ENCODE results near the gene ABI3.

The ABI3 gene

DNA sequence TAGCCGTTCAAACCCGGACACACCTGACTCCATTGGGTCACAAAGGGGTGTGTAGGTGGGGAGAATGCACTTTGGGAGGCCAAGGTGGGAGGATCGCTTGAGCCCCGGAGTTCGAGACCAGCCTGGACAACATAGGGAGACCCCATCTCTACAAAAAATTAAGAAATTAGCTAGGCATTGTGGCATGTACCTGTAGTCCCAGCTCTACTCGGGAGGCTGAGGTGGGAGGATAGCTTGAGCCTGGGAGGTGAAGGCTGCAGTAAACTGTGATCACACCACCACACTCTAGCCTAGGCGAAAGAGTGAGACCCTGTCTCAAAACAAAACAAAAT lies 21.0 kb downstream of the ABI3 start:
- no peak overlapping the region for H3K27ac ChIP-seq (ENCODE audit: low read depth, low read length)
- H3K4me1 ChIP-seq (ENCODE audit: control insufficient read depth in 1 of 2, insufficient read depth in 2 of 2, low read length in 2 of 2): peaks cover 6 to 27% of the 10 kb centered on the region in 2 donors
- peak overlapping the region; percentile 82 to 92 for H3K4me3 ChIP-seq (ENCODE audit: low read depth in 1 of 2, low read length in 2 of 2)

DNA sequence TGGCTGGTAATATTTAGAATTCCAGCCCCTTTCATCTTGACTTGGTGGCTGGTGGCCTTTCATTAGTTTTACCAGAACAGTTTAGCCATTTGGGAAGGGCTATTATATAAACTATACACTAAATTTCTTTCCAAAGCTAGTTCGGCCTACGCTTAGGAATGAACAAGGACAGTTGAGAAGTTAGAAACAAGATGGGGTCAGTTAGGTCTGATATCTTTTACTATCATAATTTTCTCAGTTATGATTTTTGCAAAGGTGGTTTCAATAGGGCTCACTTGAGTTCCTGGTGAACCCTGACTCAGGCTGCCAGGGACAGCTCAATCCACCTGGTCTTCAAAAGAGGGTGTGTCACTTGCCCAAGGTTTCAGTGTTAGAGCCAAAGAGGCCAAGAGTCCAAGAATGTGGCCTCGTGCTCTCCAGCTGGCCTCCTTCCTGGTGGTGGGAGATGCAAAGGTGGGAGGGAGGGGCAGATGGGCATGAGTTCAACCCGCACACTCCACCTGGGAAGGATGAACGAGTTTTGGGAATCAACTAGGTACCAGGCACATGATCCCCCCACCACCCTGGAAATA lies 24.1 kb downstream of the ABI3 start:
- H3K9me3 ChIP-seq (ENCODE audit: control insufficient read depth in 1 of 2, low read length in 2 of 2): no peaks in the 10 kb centered on the region
- H3K36me3 ChIP-seq (ENCODE audit: control insufficient read depth in 1 of 2, insufficient read depth in 2 of 2, low read length in 2 of 2): no peaks in the 10 kb centered on the region
- no peak overlapping the region for H3K9ac ChIP-seq (ENCODE audit: low read depth in 1 of 2, low read length in 2 of 2)
- H3K4me1 ChIP-seq (ENCODE audit: control insufficient read depth in 1 of 2, insufficient read depth in 2 of 2, low read length in 2 of 2): peaks cover 6 to 32% of the 10 kb centered on the region in 2 donors
- H3K4me3 ChIP-seq (ENCODE audit: low read depth in 1 of 2, low read length in 2 of 2): no peak overlapping the region
- H3K27ac ChIP-seq (ENCODE audit: low read depth, low read length): no peak overlapping the region
- peaks cover 0 to 11% of the 10 kb centered on the region in 2 donors for H3K27me3 ChIP-seq (ENCODE audit: control insufficient read depth in 1 of 2, insufficient read depth in 2 of 2, low read length in 2 of 2)

More for the DNA sequence above, 21.0 kb downstream of the ABI3 start:
- H3K9me3 ChIP-seq (ENCODE audit: control insufficient read depth in 1 of 2, low read length in 2 of 2): no peaks in the 10 kb centered on the region
- H3K27me3 ChIP-seq (ENCODE audit: control insufficient read depth in 1 of 2, insufficient read depth in 2 of 2, low read length in 2 of 2): peaks cover 0 to 34% of the 10 kb centered on the region in 2 donors
- H3K9ac ChIP-seq (ENCODE audit: low read depth in 1 of 2, low read length in 2 of 2): peak overlapping the region; percentile 21 to 47
- H3K36me3 ChIP-seq (ENCODE audit: control insufficient read depth in 1 of 2, insufficient read depth in 2 of 2, low read length in 2 of 2): no peaks in the 10 kb centered on the region

DNA sequence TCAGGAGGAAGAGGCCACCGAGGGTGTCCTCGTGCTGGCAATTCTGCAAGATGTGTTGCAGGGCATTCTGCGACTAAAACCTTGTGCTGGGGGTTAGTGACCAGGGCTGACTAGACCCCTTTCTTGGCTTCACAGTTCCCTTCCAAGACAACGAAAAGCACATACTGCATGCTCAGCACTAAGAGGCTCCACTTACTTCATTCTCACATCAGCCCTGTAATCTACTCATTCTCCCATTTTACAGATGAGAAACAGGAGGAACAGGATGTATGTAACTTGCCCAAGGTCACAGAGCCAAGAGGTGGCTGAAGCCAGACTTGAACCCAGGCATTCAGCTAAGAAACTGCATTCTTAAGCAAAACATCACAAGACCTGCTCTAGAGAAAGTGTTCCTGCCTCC lies 25.4 kb downstream of the ABI3 start:
- no peak overlapping the region for H3K4me3 ChIP-seq (ENCODE audit: low read depth in 1 of 2, low read length in 2 of 2)
- H3K9ac ChIP-seq (ENCODE audit: low read depth in 1 of 2, low read length in 2 of 2): no peak overlapping the region
- H3K4me1 ChIP-seq (ENCODE audit: control insufficient read depth in 1 of 2, insufficient read depth in 2 of 2, low read length in 2 of 2): peaks cover 6 to 24% of the 10 kb centered on the region in 2 donors

DNA sequence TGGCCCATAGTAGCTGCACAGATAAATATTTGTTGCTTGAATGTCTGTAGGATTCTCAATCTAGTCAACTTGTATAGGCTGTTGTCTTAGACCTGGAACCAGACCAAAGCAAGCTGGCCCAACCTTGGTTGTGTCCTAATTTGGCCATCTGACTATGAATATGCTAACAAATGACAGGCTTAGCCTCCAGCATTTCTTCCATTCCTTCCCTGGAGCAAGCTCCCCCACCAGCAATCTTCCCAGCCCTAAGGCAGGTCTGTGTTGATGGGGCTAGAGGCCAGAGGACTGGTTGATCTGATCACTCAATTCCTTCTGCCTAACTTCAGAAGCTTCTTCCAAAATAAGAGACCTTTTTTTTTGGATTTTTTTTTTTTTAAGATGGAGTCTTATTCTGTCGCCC lies 29.5 kb downstream of the ABI3 start:
- H3K4me1 ChIP-seq (ENCODE audit: control insufficient read depth in 1 of 2, insufficient read depth in 2 of 2, low read length in 2 of 2): peaks cover 0 to 5% of the 10 kb centered on the region in 2 donors
- H3K36me3 ChIP-seq (ENCODE audit: control insufficient read depth in 1 of 2, insufficient read depth in 2 of 2, low read length in 2 of 2): no peaks in the 10 kb centered on the region
- H3K9ac ChIP-seq (ENCODE audit: low read depth in 1 of 2, low read length in 2 of 2): no peak overlapping the region
- H3K27ac ChIP-seq (ENCODE audit: low read depth, low read length): no peak overlapping the region
- H3K4me3 ChIP-seq (ENCODE audit: low read depth in 1 of 2, low read length in 2 of 2): no peak overlapping the region
- no peaks in the 10 kb centered on the region for H3K9me3 ChIP-seq (ENCODE audit: control insufficient read depth in 1 of 2, low read length in 2 of 2)
- H3K27me3 ChIP-seq (ENCODE audit: control insufficient read depth in 1 of 2, insufficient read depth in 2 of 2, low read length in 2 of 2): peaks cover 0 to 5% of the 10 kb centered on the region in 2 donors

More for the DNA sequence above, 25.4 kb downstream of the ABI3 start:
- Histone ChIP-seq H3K27me3 (ENCODE audit: control insufficient read depth in 1 of 2, insufficient read depth in 2 of 2, low read length in 2 of 2) (peaks cover 0 to 7% of the 10 kb centered on the region in 2 donors), H3K9me3 (ENCODE audit: control insufficient read depth in 1 of 2, low read length in 2 of 2) (no peaks in the 10 kb centered on the region), H3K27ac (ENCODE audit: low read depth, low read length) (no peak overlapping the region), H3K36me3 (ENCODE audit: control insufficient read depth in 1 of 2, insufficient read depth in 2 of 2, low read length in 2 of 2) (no peaks in the 10 kb centered on the region)

DNA sequence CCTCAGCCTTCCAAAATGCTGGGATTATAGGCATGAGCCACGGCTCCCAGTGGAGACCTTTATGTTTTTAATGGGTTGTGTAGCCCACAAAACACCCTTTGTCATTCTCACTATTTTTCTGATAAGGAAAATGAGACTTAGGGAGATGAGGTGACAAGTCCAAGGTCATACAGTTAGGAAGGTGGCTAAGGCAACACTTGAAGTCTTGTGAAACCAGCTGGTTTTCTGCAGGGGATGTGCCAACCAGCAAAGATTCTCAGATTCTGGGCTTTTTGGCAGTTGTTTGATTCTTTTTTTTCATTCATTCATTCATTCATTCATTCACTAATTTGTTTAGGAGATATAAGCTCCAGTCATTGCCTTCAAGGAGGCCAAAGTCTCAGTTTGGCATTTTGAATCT lies 30.1 kb downstream of the ABI3 start:
- Histone ChIP-seq H3K36me3 (ENCODE audit: control insufficient read depth in 1 of 2, insufficient read depth in 2 of 2, low read length in 2 of 2) (no peaks in the 10 kb centered on the region), H3K27me3 (ENCODE audit: control insufficient read depth in 1 of 2, insufficient read depth in 2 of 2, low read length in 2 of 2) (peaks cover 0 to 5% of the 10 kb centered on the region in 2 donors), H3K4me3 (ENCODE audit: low read depth in 1 of 2, low read length in 2 of 2) (no peak overlapping the region)

DNA sequence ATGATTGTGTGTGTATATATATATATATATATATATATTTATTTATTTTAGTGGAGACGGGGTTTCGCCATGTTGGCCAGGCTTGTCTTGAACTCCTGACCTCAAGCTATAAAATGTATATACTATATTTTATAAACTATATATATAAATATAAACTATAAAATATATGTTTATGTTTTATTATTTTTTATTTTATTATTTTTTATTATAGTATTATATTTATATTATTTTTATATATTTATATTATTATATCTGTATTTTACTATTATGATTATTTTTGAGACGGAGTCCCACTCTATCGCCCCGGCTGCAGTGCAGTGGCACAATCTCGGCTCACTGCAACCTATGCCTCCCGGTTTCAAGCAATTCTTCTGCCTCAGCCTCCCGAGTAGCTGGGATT lies 30.5 kb downstream of the ABI3 start:
- no peak overlapping the region for H3K27ac ChIP-seq (ENCODE audit: low read depth, low read length)
- peaks cover 0 to 5% of the 10 kb centered on the region in 2 donors for H3K4me1 ChIP-seq (ENCODE audit: control insufficient read depth in 1 of 2, insufficient read depth in 2 of 2, low read length in 2 of 2)
- H3K27me3 ChIP-seq (ENCODE audit: control insufficient read depth in 1 of 2, insufficient read depth in 2 of 2, low read length in 2 of 2): peaks cover 0 to 5% of the 10 kb centered on the region in 2 donors

More for the DNA sequence above, 30.1 kb downstream of the ABI3 start:
- Histone ChIP-seq H3K4me1 (ENCODE audit: control insufficient read depth in 1 of 2, insufficient read depth in 2 of 2, low read length in 2 of 2) (peaks cover 0 to 5% of the 10 kb centered on the region in 2 donors), H3K9me3 (ENCODE audit: control insufficient read depth in 1 of 2, low read length in 2 of 2) (no peaks in the 10 kb centered on the region), H3K9ac (ENCODE audit: low read depth in 1 of 2, low read length in 2 of 2) (no peak overlapping the region), H3K27ac (ENCODE audit: low read depth, low read length) (no peak overlapping the region)

DNA sequence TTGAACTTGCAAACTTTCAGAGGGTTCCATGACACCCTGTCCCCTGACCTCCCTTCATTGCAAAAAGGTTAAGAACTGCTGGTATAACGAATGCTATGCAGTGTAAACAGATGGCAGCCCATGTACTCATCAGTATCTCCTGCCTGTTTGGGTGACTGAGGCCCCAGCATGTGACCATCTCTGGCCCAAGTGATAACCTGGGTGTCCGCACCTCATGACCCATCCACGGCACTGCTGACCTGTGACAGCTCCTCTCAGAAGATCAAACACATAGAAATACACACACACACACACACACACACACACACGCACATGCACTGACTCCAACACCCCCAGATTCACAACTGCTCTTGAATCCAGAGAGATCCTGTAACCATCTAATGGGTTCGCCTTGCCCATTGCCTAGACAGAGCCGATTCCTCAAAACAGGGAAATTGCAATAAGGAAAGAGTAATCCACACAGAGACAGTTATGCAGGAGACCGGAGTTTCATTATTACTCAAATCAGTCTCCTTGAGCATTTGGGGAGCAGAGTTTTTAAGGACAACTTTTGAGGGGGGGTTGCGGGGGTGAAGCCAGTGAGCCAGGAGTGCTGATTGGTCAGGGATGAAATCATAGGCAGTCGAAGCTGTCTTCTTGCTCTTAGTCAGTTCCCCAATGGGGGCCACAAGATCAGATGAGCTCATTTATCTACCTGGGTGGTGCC lies 31.3 kb downstream of the ABI3 start:
- peaks cover 0 to 5% of the 10 kb centered on the region in 2 donors for H3K27me3 ChIP-seq (ENCODE audit: control insufficient read depth in 1 of 2, insufficient read depth in 2 of 2, low read length in 2 of 2)
- peaks cover 0 to 3% of the 10 kb centered on the region in 2 donors for H3K4me1 ChIP-seq (ENCODE audit: control insufficient read depth in 1 of 2, insufficient read depth in 2 of 2, low read length in 2 of 2)
- no peaks in the 10 kb centered on the region for H3K36me3 ChIP-seq (ENCODE audit: control insufficient read depth in 1 of 2, insufficient read depth in 2 of 2, low read length in 2 of 2)
- no peaks in the 10 kb centered on the region for H3K9me3 ChIP-seq (ENCODE audit: control insufficient read depth in 1 of 2, low read length in 2 of 2)
- no peak overlapping the region for H3K27ac ChIP-seq (ENCODE audit: low read depth, low read length)
- H3K9ac ChIP-seq (ENCODE audit: low read depth in 1 of 2, low read length in 2 of 2): no peak overlapping the region
- no peak overlapping the region for H3K4me3 ChIP-seq (ENCODE audit: low read depth in 1 of 2, low read length in 2 of 2)

More for the DNA sequence above, 30.5 kb downstream of the ABI3 start:
- Histone ChIP-seq H3K9me3 (ENCODE audit: control insufficient read depth in 1 of 2, low read length in 2 of 2) (no peaks in the 10 kb centered on the region), H3K4me3 (ENCODE audit: low read depth in 1 of 2, low read length in 2 of 2) (no peak overlapping the region), H3K9ac (ENCODE audit: low read depth in 1 of 2, low read length in 2 of 2) (no peak overlapping the region), H3K36me3 (ENCODE audit: control insufficient read depth in 1 of 2, insufficient read depth in 2 of 2, low read length in 2 of 2) (no peaks in the 10 kb centered on the region)

DNA sequence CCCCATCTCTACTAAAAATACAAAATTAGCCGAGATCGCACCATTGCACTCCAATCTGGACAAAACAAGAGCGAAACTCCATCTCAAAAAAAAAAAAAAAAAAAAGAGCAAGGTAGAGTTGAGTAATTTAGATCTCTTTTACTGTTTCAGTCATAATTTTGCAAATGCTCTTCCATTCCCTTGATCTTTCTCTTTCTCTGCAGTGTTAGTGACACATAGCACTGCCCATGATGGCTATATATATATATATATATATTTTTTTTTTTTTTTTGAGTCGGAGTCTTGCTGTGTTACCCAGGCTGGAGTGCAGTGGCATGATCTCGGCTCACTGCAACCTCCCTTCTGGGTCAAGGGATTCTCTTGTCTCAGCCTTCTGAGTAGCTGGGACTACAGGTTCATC lies 32.3 kb downstream of the ABI3 start:
- Histone ChIP-seq H3K4me1 (ENCODE audit: control insufficient read depth in 1 of 2, insufficient read depth in 2 of 2, low read length in 2 of 2) (no peaks in the 10 kb centered on the region), H3K9me3 (ENCODE audit: control insufficient read depth in 1 of 2, low read length in 2 of 2) (no peaks in the 10 kb centered on the region), H3K9ac (ENCODE audit: low read depth in 1 of 2, low read length in 2 of 2) (no peak overlapping the region), H3K27ac (ENCODE audit: low read depth, low read length) (no peak overlapping the region), H3K36me3 (ENCODE audit: control insufficient read depth in 1 of 2, insufficient read depth in 2 of 2, low read length in 2 of 2) (no peaks in the 10 kb centered on the region), H3K4me3 (ENCODE audit: low read depth in 1 of 2, low read length in 2 of 2) (no peak overlapping the region), H3K27me3 (ENCODE audit: control insufficient read depth in 1 of 2, insufficient read depth in 2 of 2, low read length in 2 of 2) (peaks cover 0 to 5% of the 10 kb centered on the region in 2 donors)

DNA sequence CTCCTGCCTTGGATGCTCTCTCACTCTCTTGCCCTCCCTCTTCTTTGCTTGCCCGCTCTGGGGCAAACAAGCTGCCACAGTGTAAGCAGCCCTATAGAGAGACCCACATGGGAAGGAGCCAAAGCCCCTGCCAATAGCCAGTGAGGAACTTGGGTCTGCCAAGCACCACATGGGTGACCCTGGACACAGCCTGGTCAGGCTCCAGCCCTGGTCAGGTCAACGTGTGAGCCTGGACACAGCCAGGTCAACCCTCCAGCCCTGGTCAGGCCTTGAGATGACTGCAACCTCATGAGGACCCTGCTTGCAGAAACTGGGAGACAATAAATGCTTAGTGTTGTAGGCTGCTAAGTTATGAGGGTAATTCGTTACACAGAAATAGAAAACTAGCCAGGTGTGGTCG lies 34.3 kb downstream of the ABI3 start:
- no peaks in the 10 kb centered on the region for H3K36me3 ChIP-seq (ENCODE audit: control insufficient read depth in 1 of 2, insufficient read depth in 2 of 2, low read length in 2 of 2)
- no peak overlapping the region for H3K27ac ChIP-seq (ENCODE audit: low read depth, low read length)
- no peaks in the 10 kb centered on the region for H3K4me1 ChIP-seq (ENCODE audit: control insufficient read depth in 1 of 2, insufficient read depth in 2 of 2, low read length in 2 of 2)
- H3K4me3 ChIP-seq (ENCODE audit: low read depth in 1 of 2, low read length in 2 of 2): no peak overlapping the region
- H3K9ac ChIP-seq (ENCODE audit: low read depth in 1 of 2, low read length in 2 of 2): no peak overlapping the region
- peaks cover 0 to 6% of the 10 kb centered on the region in 2 donors for H3K27me3 ChIP-seq (ENCODE audit: control insufficient read depth in 1 of 2, insufficient read depth in 2 of 2, low read length in 2 of 2)
- H3K9me3 ChIP-seq (ENCODE audit: control insufficient read depth in 1 of 2, low read length in 2 of 2): no peaks in the 10 kb centered on the region

DNA sequence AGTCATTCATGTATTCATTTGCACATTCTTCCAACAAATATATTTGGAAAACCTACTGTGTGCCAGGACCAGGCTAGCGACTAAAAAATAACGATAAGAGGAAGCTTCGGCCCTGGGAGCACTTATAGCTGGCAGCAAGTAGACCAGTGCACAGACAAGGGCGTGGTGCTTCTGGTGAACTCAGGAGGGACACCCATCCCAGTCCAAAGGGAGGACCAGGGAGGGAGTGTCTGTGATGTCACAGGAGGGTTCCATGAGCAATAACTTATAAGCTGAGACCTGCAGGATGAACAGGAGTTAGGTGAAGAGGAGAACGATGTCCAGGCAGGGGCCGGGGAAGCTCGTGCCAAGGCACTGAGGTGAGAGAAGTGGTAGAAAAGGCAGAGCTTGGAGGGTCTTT lies 37.4 kb downstream of the ABI3 start:
- Histone ChIP-seq H3K9me3 (ENCODE audit: control insufficient read depth in 1 of 2, low read length in 2 of 2) (no peaks in the 10 kb centered on the region), H3K4me1 (ENCODE audit: control insufficient read depth in 1 of 2, insufficient read depth in 2 of 2, low read length in 2 of 2) (no peaks in the 10 kb centered on the region), H3K27me3 (ENCODE audit: control insufficient read depth in 1 of 2, insufficient read depth in 2 of 2, low read length in 2 of 2) (peaks cover 0 to 5% of the 10 kb centered on the region in 2 donors), H3K27ac (ENCODE audit: low read depth, low read length) (no peak overlapping the region), H3K9ac (ENCODE audit: low read depth in 1 of 2, low read length in 2 of 2) (no peak overlapping the region), H3K36me3 (ENCODE audit: control insufficient read depth in 1 of 2, insufficient read depth in 2 of 2, low read length in 2 of 2) (no peaks in the 10 kb centered on the region), H3K4me3 (ENCODE audit: low read depth in 1 of 2, low read length in 2 of 2) (no peak overlapping the region)
